Astrocyte of the spinal cord (primary cell): ENCODE data around the gene CDC37.

Experiments
- DNase-seq: peaks from one replicate; pipeline ENCODE4 v3.0.0; 2011; ENCODE audit warnings: low read depth, low spot score
- H3K4me3 ChIP-seq: 2 replicates; pipeline ENCODE4 v1.5.1; 2011; ENCODE audit warnings: low read depth, mild to moderate bottlenecking, low read length, moderate library complexity
- CTCF ChIP-seq: IDR thresholded peaks from 2 replicates; pipeline ENCODE4 v1.5.1; 2012; ENCODE audit warnings: low read depth, mild to moderate bottlenecking, low read length, inconsistent platforms
- in situ Hi-C: cut with HindIII; loops from 2 replicates; pipeline ENCODE4 v1.10.0; 2017; ENCODE audit warnings: low sequenced_read_pairs

Gene CDC37

DNA sequence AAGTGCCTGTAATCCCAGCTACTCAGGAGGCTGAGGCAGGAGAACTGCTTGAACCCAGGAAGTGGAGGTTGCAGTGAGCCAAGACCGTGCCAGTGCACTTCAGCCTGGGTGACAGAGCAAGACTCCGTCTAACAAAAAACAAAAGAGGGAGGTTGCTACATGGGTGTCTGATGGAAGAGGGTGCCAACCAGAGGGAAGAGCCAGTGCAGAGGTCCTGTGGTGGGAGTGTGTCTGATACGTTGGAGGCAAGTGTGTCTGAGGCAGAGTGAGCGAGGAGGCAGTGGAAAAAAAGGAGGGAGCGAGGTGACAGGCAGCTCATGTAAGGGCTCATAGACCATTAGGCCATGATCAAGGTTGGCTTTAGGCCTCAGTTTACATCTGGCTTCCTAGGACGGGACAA lies 23.8 kb upstream of the CDC37 start:
- TF ChIP-seq CTCF = no peak
- no peak for DNase-seq
- in situ Hi-C loops = no loop called here
- H3K4me3 ChIP-seq = no peak overlapping the region

DNA sequence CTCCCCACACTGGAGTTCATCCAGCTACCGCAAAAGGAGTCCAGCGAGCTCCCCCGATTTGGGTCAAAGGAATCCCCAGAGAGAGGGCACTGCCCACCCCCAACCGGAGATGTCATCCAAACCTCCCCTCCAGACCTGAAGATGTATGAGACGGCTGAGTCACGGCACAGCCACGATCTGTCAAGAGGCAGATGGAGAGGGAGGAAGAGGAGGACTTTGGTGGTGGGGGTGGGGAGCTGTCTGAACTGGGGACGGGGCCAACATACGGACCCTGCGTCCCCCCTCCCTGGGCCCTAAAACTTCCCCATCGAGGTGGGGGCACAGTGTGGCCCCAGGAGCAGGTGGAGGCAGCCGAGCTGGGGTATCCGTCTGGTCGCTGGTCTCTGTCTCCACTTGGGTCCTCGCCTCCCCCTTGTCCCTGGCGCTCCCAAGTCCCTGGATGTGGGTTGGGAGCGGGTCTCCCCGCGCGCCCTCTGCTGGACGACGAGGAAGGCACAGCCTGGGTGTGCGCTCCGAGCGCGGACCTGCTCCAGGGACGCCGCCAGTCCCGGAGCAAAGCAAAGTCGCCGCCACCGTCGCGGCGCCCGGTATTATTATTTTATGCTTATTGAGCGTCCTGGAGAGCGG lies 20.8 kb upstream of the CDC37 start:
- TF ChIP-seq CTCF = peak; percentile 95
- H3K4me3 ChIP-seq = peak overlapping the region; percentile 28
- in situ Hi-C loops = no loop called here
- peak; percentile 50 for DNase-seq

DNA sequence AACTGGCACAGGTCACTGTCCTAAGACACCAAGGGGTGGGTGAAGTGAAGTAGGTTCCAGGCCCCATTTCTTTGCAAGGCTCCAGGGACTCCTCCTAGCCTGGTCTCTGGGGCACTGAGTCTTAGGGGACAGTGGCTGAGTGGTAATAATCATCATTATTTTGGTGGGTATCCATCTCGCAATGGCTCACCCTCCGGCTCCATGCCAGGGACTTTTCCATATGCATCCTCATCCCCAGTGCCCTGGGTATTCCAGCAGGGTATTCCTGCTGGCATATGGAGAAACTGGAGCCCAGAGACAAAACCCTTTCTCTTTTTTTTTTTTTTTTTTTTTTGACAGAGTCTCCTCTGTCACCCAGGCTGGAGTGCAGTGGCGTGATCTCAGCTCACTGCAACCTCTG lies 19.5 kb upstream of the CDC37 start:
- in situ Hi-C loops = no loop called here
- H3K4me3 ChIP-seq = no peak overlapping the region
- TF ChIP-seq CTCF = no peak
- DNase-seq = no peak

- H3K4me3 ChIP-seq = no peak overlapping the region
- no peak for TF ChIP-seq CTCF
- no peak for DNase-seq
- in situ Hi-C loops = no loop called here
Measured at GRCh38 chr19:10422046-10422461, 18.7 kb upstream of the CDC37 start.

- in situ Hi-C loops = no loop called here
- H3K4me3 ChIP-seq = peak overlapping the region; percentile 25
- no peak for TF ChIP-seq CTCF
- DNase-seq = no peak
Measured at GRCh38 chr19:10421240-10422045, 18.1 kb upstream of the CDC37 start.

DNA sequence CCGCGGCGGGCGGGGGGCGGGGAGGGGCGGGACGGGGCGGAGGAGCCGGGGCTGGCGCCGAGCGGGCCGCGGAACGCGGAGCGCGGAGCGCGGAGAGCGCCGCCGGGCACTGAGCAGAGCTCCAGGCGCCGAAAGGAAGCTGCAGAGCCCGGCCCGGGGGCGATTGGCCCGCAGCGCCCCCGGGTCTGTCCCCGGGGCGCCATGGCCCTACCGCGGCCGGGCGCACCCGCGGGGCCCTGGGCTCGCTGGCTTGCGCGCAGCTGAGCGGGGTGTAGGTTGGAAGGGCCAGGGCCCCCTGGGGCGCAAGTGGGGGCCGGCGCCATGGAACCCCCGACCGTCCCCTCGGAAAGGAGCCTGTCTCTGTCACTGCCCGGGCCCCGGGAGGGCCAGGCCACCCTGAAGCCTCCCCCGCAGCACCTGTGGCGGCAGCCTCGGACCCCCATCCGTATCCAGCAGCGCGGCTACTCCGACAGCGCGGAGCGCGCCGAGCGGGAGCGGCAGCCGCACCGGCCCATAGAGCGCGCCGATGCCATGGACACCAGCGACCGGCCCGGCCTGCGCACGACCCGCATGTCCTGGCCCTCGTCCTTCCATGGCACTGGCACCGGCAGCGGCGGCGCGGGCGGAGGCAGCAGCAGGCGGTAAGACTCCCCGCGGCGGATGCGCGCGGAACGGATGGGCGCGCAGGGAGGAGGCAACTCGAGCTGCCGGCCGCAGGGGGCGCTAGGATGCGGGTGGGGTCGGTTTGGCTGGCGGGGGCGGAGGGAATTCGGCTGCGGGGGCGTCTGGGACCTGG lies 17.3 kb upstream of the CDC37 start, which contains the start of gene PDE4A:
PDE4A (plus strand) TSS at position 95 of the 796 bp plus-strand sequence; CDS start at position 322, 227 bp downstream.
- no peak for DNase-seq
- TF ChIP-seq CTCF = peak; percentile 53
- peak within 1 kb of the TSS; percentile 42 for H3K4me3 ChIP-seq
- in situ Hi-C loops = no loop called here
